ENCODE data around the gene CBFA2T2.
"Not testable (repeated sequence)": the region's sequence is repeated elsewhere in the genome, so short reads cannot be mapped to it uniquely, and the experiment has no call there.

Gene CBFA2T2

GRCh38 chr20:33531885-33532284 lies 42.0 kb downstream of the CBFA2T2 start:
- H3K4me3 ChIP-seq (ENCODE audit: low read depth, low read length) = no peak overlapping the region
- TF ChIP-seq, protein P1, sequence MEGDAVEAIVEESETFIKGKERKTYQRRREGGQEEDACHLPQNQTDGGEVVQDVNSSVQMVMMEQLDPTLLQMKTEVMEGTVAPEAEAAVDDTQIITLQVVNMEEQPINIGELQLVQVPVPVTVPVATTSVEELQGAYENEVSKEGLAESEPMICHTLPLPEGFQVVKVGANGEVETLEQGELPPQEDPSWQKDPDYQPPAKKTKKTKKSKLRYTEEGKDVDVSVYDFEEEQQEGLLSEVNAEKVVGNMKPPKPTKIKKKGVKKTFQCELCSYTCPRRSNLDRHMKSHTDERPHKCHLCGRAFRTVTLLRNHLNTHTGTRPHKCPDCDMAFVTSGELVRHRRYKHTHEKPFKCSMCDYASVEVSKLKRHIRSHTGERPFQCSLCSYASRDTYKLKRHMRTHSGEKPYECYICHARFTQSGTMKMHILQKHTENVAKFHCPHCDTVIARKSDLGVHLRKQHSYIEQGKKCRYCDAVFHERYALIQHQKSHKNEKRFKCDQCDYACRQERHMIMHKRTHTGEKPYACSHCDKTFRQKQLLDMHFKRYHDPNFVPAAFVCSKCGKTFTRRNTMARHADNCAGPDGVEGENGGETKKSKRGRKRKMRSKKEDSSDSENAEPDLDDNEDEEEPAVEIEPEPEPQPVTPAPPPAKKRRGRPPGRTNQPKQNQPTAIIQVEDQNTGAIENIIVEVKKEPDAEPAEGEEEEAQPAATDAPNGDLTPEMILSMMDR (IDR thresholded peaks at IDR 0.05; ENCODE audit: low read depth, low read length) = no peak

DNA sequence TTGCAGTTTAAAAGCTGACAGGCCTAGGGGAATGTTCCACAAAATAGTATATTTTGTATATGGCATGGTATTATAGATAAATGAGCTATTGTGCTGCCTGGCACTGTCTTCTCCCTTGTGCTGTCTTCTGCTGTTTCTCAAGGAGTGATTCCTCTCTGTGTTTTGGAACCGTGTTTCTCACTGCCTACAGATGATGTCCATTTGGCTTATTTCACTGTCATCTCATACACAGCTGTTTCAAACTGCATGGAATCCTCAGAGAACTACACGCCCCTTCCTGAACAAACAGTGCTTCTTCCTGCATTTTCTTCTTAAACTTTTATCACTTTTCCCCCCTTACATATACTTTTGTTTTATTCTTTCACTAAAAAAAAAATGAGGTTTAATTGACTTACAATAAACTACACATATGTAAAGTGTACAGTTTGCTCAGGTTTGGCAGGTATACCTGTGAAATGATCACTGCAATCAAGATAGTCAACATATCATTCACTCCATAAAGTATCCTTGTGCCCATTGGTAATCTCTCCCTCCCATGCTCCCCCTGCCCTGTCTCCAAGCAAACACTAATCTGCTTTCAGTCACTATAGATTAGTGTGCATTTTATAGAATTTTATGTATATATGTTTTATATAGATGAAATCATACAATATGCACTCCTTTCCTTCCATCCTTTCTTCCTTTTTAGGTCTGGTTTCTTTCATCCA lies 43.0 kb downstream of the CBFA2T2 start:
- no peak overlapping the region for H3K4me3 ChIP-seq (ENCODE audit: low read depth, low read length)
- TF ChIP-seq, protein P1 (IDR thresholded peaks at IDR 0.05; ENCODE audit: low read depth, low read length) = no peak

DNA sequence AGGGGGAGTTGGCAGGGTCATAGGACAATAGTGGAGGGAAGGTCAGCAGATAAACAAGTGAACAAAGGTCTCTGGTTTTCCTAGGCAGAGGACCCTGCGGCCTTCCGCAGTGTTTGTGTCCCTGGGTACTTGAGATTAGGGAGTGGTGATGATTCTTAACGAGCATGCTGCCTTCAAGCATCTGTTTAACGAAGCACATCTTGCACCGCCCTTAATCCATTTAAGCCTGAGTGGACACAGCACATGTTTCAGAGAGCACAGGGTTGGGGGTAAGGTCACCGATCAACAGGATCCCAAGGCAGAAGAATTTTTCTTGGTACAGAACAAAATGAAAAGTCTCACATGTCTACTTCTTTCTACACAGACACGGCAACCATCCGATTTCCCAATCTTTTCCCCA lies 45.8 kb downstream of the CBFA2T2 start:
- H3K4me3 ChIP-seq (ENCODE audit: low read depth, low read length) = not testable (repeated sequence)

- no peak overlapping the region for H3K4me3 ChIP-seq (ENCODE audit: low read depth, low read length)
- TF ChIP-seq, protein P1 (IDR thresholded peaks at IDR 0.05; ENCODE audit: low read depth, low read length) = no peak
These were observed 47.7 kb downstream of the CBFA2T2 start for GRCh38 chr20:33537608-33538007.

- TF ChIP-seq, protein P1 (IDR thresholded peaks at IDR 0.05; ENCODE audit: low read depth, low read length) = no peak
- H3K4me3 ChIP-seq (ENCODE audit: low read depth, low read length) = peak overlapping the region; percentile 33; the same call in 1 of the 2 replicates
These were observed 49.2 kb downstream of the CBFA2T2 start for GRCh38 chr20:33539129-33539528.

- TF ChIP-seq, protein P1 (IDR thresholded peaks at IDR 0.05; ENCODE audit: low read depth, low read length) = no peak
- H3K4me3 ChIP-seq (ENCODE audit: low read depth, low read length) = no peak overlapping the region
These were observed 50.5 kb downstream of the CBFA2T2 start for GRCh38 chr20:33540427-33540826.

GRCh38 chr20:33541074-33541473 lies 51.2 kb downstream of the CBFA2T2 start:
- TF ChIP-seq, protein P1 (IDR thresholded peaks at IDR 0.05; ENCODE audit: low read depth, low read length) = no peak

GRCh38 chr20:33541797-33542196 lies 51.9 kb downstream of the CBFA2T2 start:
- TF ChIP-seq, protein P1 (IDR thresholded peaks at IDR 0.05; ENCODE audit: low read depth, low read length) = no peak

More at GRCh38 chr20:33541074-33541473, 51.2 kb downstream of the CBFA2T2 start:
- no peak overlapping the region for H3K4me3 ChIP-seq (ENCODE audit: low read depth, low read length)

More at GRCh38 chr20:33541797-33542196, 51.9 kb downstream of the CBFA2T2 start:
- H3K4me3 ChIP-seq (ENCODE audit: low read depth, low read length) = no peak overlapping the region

Measured in WI38 (cell line).